ENCODE data around the gene PLXNB1.

Gene PLXNB1

GRCh38 chr3:48395714-48396113 is 34.2 kb downstream of the PLXNB1 start:
- TF ChIP-seq, protein P1, sequence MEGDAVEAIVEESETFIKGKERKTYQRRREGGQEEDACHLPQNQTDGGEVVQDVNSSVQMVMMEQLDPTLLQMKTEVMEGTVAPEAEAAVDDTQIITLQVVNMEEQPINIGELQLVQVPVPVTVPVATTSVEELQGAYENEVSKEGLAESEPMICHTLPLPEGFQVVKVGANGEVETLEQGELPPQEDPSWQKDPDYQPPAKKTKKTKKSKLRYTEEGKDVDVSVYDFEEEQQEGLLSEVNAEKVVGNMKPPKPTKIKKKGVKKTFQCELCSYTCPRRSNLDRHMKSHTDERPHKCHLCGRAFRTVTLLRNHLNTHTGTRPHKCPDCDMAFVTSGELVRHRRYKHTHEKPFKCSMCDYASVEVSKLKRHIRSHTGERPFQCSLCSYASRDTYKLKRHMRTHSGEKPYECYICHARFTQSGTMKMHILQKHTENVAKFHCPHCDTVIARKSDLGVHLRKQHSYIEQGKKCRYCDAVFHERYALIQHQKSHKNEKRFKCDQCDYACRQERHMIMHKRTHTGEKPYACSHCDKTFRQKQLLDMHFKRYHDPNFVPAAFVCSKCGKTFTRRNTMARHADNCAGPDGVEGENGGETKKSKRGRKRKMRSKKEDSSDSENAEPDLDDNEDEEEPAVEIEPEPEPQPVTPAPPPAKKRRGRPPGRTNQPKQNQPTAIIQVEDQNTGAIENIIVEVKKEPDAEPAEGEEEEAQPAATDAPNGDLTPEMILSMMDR (IDR thresholded peaks at IDR 0.05; ENCODE audit: control insufficient read depth, extremely low read depth, insufficient read depth), result no peak
- no peak for DNase-seq (ENCODE audit: low read depth)
- H3K4me3 ChIP-seq (ENCODE audit: low read depth, low read length), result no peak overlapping the region

- TF ChIP-seq, protein P1 (IDR thresholded peaks at IDR 0.05; ENCODE audit: control insufficient read depth, extremely low read depth, insufficient read depth), result no peak
- no peak for DNase-seq (ENCODE audit: low read depth)
- H3K4me3 ChIP-seq (ENCODE audit: low read depth, low read length), result no peak overlapping the region
Measured at GRCh38 chr3:48394391-48394790, 35.5 kb downstream of the PLXNB1 start.

DNA sequence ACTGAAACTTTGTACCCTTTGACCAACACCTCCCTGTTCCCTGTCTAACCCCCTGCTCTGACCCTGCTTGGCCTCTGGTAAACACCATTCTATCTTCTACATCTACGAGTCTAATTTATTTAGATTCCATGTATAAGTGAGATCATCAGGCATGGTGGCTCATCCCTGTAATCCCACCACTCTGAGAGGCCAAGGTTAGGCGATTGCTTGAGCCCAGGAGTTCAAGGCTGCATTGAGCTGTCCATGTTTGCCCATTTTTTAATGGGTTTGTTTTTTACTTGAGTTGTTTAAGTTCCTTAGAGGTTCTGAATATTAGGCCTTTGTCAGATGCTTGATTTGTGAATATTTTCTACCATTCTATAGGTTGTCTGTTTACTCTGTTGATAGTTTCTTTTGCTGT is 40.9 kb downstream of the PLXNB1 start:
- no peak overlapping the region for H3K4me3 ChIP-seq (ENCODE audit: low read depth, low read length)
- TF ChIP-seq, protein P1 (IDR thresholded peaks at IDR 0.05; ENCODE audit: control insufficient read depth, extremely low read depth, insufficient read depth), result no peak
- DNase-seq (ENCODE audit: low read depth), result no peak

- no peak overlapping the region for H3K4me3 ChIP-seq (ENCODE audit: low read depth, low read length)
- DNase-seq (ENCODE audit: low read depth), result no peak
- TF ChIP-seq, protein P1 (IDR thresholded peaks at IDR 0.05; ENCODE audit: control insufficient read depth, extremely low read depth, insufficient read depth), result no peak
Measured at GRCh38 chr3:48387634-48388033, 42.3 kb downstream of the PLXNB1 start.

DNA sequence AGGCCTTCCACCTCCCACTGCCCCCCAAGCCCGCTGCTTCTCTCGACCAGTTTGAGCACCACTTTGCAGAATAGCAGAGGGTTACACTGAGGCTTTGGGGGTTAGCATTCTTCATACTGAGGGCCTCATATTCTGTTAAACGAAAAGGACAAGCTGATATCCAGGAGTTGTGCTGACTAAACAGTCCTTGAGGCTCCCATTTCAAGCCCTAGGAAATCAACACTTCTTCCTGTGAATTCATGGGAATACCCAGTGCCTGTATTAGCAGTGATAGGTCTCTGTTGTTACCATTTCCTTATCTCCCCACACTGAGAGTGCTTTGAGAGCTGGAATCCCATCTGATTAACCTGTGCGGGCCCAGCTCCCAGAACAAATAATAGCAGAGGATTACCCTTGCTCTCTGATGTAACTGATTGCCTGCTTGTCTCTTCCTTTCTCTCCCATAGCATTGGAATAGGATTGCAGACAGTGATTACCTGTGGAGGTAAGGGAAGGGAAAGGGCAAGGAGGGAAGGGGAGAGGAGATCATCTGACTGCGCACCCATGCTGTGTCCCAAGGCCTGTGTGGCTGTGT is 56.9 kb downstream of the PLXNB1 start:
- H3K4me3 ChIP-seq (ENCODE audit: low read depth, low read length), result no peak overlapping the region
- TF ChIP-seq, protein P1 (IDR thresholded peaks at IDR 0.05; ENCODE audit: control insufficient read depth, extremely low read depth, insufficient read depth), result no peak
- no peak for DNase-seq (ENCODE audit: low read depth)

DNA sequence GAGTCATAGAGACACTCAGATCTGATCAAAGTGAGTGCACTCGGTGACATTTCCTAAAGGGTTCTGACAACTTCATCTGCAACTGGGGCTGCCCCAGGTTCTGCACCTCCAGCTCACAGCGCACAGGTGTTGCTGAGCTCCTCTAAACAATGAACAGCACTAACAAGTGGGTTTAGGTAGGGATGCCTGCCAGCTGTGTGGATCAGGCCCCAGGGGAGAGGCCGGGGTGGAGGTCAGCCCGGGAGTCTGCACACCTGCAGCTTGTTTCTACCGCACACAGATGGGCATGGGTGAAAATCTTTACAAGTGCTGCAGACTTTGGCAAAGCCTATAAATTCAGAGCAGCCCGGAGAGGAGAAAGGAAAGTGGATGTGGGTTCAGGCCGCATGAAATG is 57.5 kb downstream of the PLXNB1 start:
- no peak overlapping the region for H3K4me3 ChIP-seq (ENCODE audit: low read depth, low read length)
- no peak for DNase-seq (ENCODE audit: low read depth)
- TF ChIP-seq, protein P1 (IDR thresholded peaks at IDR 0.05; ENCODE audit: control insufficient read depth, extremely low read depth, insufficient read depth), result no peak

Measured in LNCaP clone FGC (cell line).